IMR-90 (cell line): ENCODE results near the gene KCTD5. TPM values are rescaled to one million over a fixed set of nuclear protein-coding genes. Genes with fewer than 3 reads are reported as not detected.

Source experiments
- ATAC-seq: fragments of 200-7000 bp; cut with Tn5 transposase; 2 replicates; pipeline ENCODE4 v1.9.1; 2020; ENCODE audit warnings: low read depth, mild to moderate bottlenecking, moderate library complexity
- BruUV-seq: library from RNA; stranded (reverse); fragments of 400-500 nt; replicated peaks from 2 replicates; lab custom pipeline; 2021; lab: Mats Ljungman, UMichigan
- CTCF ChIA-PET: fragments of 300-600 bp; formaldehyde crosslinking; extraction: SDS; loops from one replicate; lab custom pipeline; 2021; ENCODE audit warnings: antibody characterized with exemption; lab: Yijun Ruan, JAX
- POLR2A ChIA-PET: fragments of 300-600 bp; sonication (Branson Sonifier 250); formaldehyde crosslinking; loops from one replicate; lab custom pipeline; 2022; ENCODE audit warnings: antibody characterized with exemption; ENCODE audit not compliant: unreplicated experiment; lab: Charles Lee
- DNase-seq: peaks from one replicate; pipeline ENCODE4 v3.0.0; 2013
- H2AFZ ChIP-seq: replicated peaks from 2 replicates; pipeline ENCODE3; 2013; ENCODE audit warnings: low read length, mild to moderate bottlenecking; ENCODE audit not compliant: poor library complexity
- H2AK5ac ChIP-seq: 2 replicates; pipeline ENCODE4 v1.6.1; 2013; ENCODE audit warnings: low read depth, low read length, inconsistent platforms
- H2AK9ac ChIP-seq: replicated peaks from 2 replicates; pipeline ENCODE3; 2013; ENCODE audit warnings: mild to moderate bottlenecking, low read depth, low read length, moderate library complexity; ENCODE audit not compliant: poor library complexity
- H2BK120ac ChIP-seq: 2 replicates; pipeline ENCODE4 v1.6.1; 2013; ENCODE audit warnings: low read depth, low read length, inconsistent platforms
- H2BK15ac ChIP-seq: 3 replicates; pipeline ENCODE4 v1.6.1; 2013; ENCODE audit warnings: low read depth, low read length, inconsistent platforms
- H2BK20ac ChIP-seq: 2 replicates; pipeline ENCODE4 v1.6.1; 2013; ENCODE audit warnings: low read depth, mild to moderate bottlenecking, inconsistent platforms, low read length, moderate library complexity
- H2BK5ac ChIP-seq: 2 replicates; pipeline ENCODE4 v1.6.1; 2013; ENCODE audit warnings: mild to moderate bottlenecking, low read depth, low read length, inconsistent platforms; ENCODE audit not compliant: poor library complexity, severe bottlenecking
- H3K14ac ChIP-seq: replicated peaks from 2 replicates; pipeline ENCODE4 v1.6.1; 2013; ENCODE audit warnings: low read depth, low read length, inconsistent platforms
- H3K18ac ChIP-seq: 2 replicates; pipeline ENCODE4 v1.6.1; 2013; ENCODE audit warnings: low read depth, low read length, control low read depth
- H3K23ac ChIP-seq: 2 replicates; pipeline ENCODE4 v1.6.1; 2013; ENCODE audit warnings: low read depth, low read length, inconsistent platforms
- H3K27ac ChIP-seq: 2 replicates; pipeline ENCODE4 v1.5.1; 2013; ENCODE audit warnings: mild to moderate bottlenecking, control low read depth, low read length; ENCODE audit not compliant: insufficient read depth
- H3K27me3 ChIP-seq: 2 replicates; pipeline ENCODE4 v1.6.1; 2013; ENCODE audit warnings: low read length; ENCODE audit not compliant: control insufficient read depth, insufficient read depth
- H3K36me3 ChIP-seq: 2 replicates; pipeline ENCODE4 v1.6.1; 2013; ENCODE audit warnings: low read length, mixed read lengths; ENCODE audit not compliant: control insufficient read depth, insufficient read depth
- H3K4ac ChIP-seq: 2 replicates; pipeline ENCODE4 v1.6.1; 2013; ENCODE audit warnings: low read depth, low read length, inconsistent platforms
- H3K4me1 ChIP-seq: 2 replicates; pipeline ENCODE4 v1.6.1; 2013; ENCODE audit warnings: low read length, mixed read lengths; ENCODE audit not compliant: control insufficient read depth, insufficient read depth
- H3K4me2 ChIP-seq: 2 replicates; pipeline ENCODE4 v1.6.1; 2013; ENCODE audit warnings: low read depth, mild to moderate bottlenecking, control low read depth, low read length, moderate library complexity
- H3K4me3 ChIP-seq: 2 replicates; pipeline ENCODE4 v1.5.1; 2013; ENCODE audit warnings: low read depth, mild to moderate bottlenecking, control low read depth, low read length, moderate library complexity; ENCODE audit not compliant: insufficient read depth
- H3K56ac ChIP-seq: 2 replicates; pipeline ENCODE4 v1.6.1; 2013; ENCODE audit warnings: low read length, inconsistent platforms; ENCODE audit not compliant: insufficient read depth; ENCODE audit errors: extremely low read depth
- H3K79me1 ChIP-seq, 2 experiments: 2 replicates each; pipeline ENCODE4 v1.6.1; 2013; ENCODE audit warnings: low read length in 2 of 2, inconsistent platforms in 1 of 2, low read depth in 1 of 2
- H3K9ac ChIP-seq: 2 replicates; pipeline ENCODE4 v1.6.1; 2013; ENCODE audit warnings: low read depth, low read length, control low read depth
- H3K9me1 ChIP-seq: 2 replicates; pipeline ENCODE4 v1.6.1; 2013; ENCODE audit warnings: low read length, inconsistent platforms; ENCODE audit not compliant: insufficient read depth
- H3K9me3 ChIP-seq: 2 replicates; pipeline ENCODE4 v1.6.1; 2013; ENCODE audit warnings: low read length; ENCODE audit not compliant: control insufficient read depth, insufficient read depth
- H4K20me1 ChIP-seq: 2 replicates; pipeline ENCODE4 v1.6.1; 2013; ENCODE audit warnings: low read length, inconsistent platforms; ENCODE audit not compliant: insufficient read depth
- H4K5ac ChIP-seq: 2 replicates; pipeline ENCODE4 v1.6.1; 2013; ENCODE audit warnings: mild to moderate bottlenecking, low read depth, low read length, control low read depth
- H4K8ac ChIP-seq, 2 experiments: 2 replicates each; pipeline ENCODE4 v1.6.1; 2013; ENCODE audit warnings: low read depth in 2 of 2, low read length in 2 of 2, control low read depth in 1 of 2, inconsistent platforms in 1 of 2
- H4K91ac ChIP-seq: 2 replicates; pipeline ENCODE4 v1.6.1; 2013; ENCODE audit warnings: low read depth, low read length, inconsistent platforms; ENCODE audit not compliant: insufficient read depth
- FOS ChIP-seq: fragments of 150-350 bp; IDR thresholded peaks from 2 replicates; pipeline ENCODE4 v1.6.1; 2016; ENCODE audit warnings: low read depth, low read length
- SMC3 ChIP-seq: fragments of 150-350 bp; IDR thresholded peaks from 2 replicates; pipeline ENCODE4 v1.6.1; 2016; ENCODE audit warnings: low read depth, mild to moderate bottlenecking, antibody characterized with exemption, low read length, moderate library complexity
- WGBS, 2 experiments: methylation state at CpG; one replicate each; pipeline versions ENCODE4 v1.1.5 to v1.1.7; 2013; ENCODE audit warnings: missing lambda C conversion rate in 2 of 2; ENCODE audit not compliant: insufficient read length in 1 of 2; ENCODE audit errors: extremely low coverage in 2 of 2; 5-methylcytosine and 5-hydroxymethylcytosine counted together
- dilution Hi-C: fragments of 300-500 bp; cut with HindIII; formaldehyde crosslinking; loops from one replicate; pipeline ENCODE4 v1.14.3; 2018; ENCODE audit warnings: low sequenced_read_pairs; ENCODE audit not compliant: unreplicated experiment
- in situ Hi-C: fragments of 300-500 bp; cut with MboI; formaldehyde crosslinking; loops from 3 replicates; pipeline ENCODE4 v1.14.3; 2019; ENCODE audit warnings: low sequenced_read_pairs, inconsistent platforms, mixed read lengths
- intact Hi-C: fragments of 100-400 bp; cut with micrococcal nuclease; formaldehyde crosslinking; loops from 2 replicates; pipeline ENCODE4 v1.10.0; 2022
- polyA plus RNA-seq, 3 experiments: library from polyadenylated mRNA; depleted of rRNA; stranded (reverse); fragments of >200 nt; gene quantifications; 2 replicates each; pipeline ENCODE4 v1.2.3, GENCODE V29; 2012; ENCODE audit warnings: low replicate concordance in 1 of 3
- total RNA-seq: library from RNA; depleted of rRNA; stranded (reverse); fragments of >200 nt; gene quantifications from 2 replicates; pipeline ENCODE4 v1.2.3, GENCODE V29; 2012
- TF ChIP-seq, protein P1 (sequence below): fragments of 150-350 bp; IDR thresholded peaks from 2 replicates; pipeline ENCODE4 v1.6.1; 2016; ENCODE audit warnings: low read depth, mild to moderate bottlenecking, low read length, moderate library complexity, borderline replicate concordance

The KCTD5 gene
- total and polyA plus RNA-seq, 2 of the 4 experiments (the other 2 are of a cell fraction): 17.2 to 56.2 TPM

DNA sequence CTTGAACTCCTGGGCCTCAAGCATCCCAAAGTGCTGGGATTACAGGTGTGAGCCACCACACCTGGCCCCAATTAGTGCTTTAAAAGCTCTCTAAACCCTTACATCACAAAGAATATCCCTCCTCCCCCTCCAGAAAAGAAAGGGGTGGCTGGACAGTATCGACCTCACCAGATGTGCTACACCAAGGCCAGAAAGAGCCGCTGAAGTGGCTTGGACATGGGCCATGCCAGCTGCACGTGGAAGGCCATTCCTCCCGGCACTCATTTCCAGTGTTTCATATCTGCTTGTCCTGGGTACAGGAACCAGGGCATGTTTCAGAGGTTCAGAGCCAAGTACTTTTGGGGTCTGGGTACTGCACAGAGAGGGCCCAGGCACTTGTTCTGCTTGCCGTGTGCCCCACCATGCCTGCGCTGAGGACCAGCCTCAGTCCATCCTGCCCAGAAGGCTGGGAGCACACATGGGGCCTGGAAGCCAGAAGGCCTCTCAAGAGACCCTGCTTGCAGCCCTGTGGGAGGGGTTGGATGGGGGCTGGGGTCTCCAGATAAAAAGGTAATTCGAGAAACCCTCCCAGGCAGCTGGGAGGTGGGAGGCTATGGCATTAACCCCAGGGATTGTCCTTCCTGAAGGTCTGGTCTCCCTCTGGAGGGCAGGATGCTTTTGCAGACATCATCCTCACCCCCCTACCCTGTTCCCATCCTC, 66.6 kb downstream of the KCTD5 start:
- H3K4me3 ChIP-seq: no peak overlapping the region
- no peaks in the 10 kb centered on the region; the same call in 1 of the 2 replicates for H3K9me1 ChIP-seq
- peaks cover 11% of the 10 kb centered on the region for H4K20me1 ChIP-seq
- BruUV-seq: no TSS peak
- H3K14ac ChIP-seq: no peak overlapping the region
- ATAC-seq: no peak
- no peak overlapping the region for H3K4me2 ChIP-seq
- peaks cover 2% of the 10 kb centered on the region; the same call in 1 of the 2 replicates for H3K9me3 ChIP-seq
- H2AK9ac ChIP-seq: peak overlapping the region; percentile 44
- H2AFZ ChIP-seq: peak overlapping the region; percentile 15
- no peak overlapping the region for H2BK20ac ChIP-seq
- dilution Hi-C loops: no loop called here
- H2AK5ac ChIP-seq: no peak overlapping the region
- no peak overlapping the region for H3K27ac ChIP-seq
- H4K91ac ChIP-seq: no peak overlapping the region
- H3K18ac ChIP-seq: no peak overlapping the region
- CTCF ChIA-PET: no interaction called here
- H4K5ac ChIP-seq: no peak overlapping the region
- H3K79me1 ChIP-seq: peaks cover 11 to 18% of the 10 kb centered on the region in 2 experiments
- TF ChIP-seq FOS (no peak), SMC3 (no peak)
- TF ChIP-seq, protein P1, sequence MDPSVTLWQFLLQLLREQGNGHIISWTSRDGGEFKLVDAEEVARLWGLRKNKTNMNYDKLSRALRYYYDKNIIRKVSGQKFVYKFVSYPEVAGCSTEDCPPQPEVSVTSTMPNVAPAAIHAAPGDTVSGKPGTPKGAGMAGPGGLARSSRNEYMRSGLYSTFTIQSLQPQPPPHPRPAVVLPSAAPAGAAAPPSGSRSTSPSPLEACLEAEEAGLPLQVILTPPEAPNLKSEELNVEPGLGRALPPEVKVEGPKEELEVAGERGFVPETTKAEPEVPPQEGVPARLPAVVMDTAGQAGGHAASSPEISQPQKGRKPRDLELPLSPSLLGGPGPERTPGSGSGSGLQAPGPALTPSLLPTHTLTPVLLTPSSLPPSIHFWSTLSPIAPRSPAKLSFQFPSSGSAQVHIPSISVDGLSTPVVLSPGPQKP: no peak
- no peaks in the 10 kb centered on the region; the same call in 1 of the 2 replicates for H3K36me3 ChIP-seq
- peaks cover 7% of the 10 kb centered on the region for H3K4me1 ChIP-seq
- H2BK5ac ChIP-seq: no peak overlapping the region
- no peak for DNase-seq
- no peak overlapping the region for H2BK15ac ChIP-seq
- POLR2A ChIA-PET: no interaction called here
- H3K27me3 ChIP-seq: no peaks in the 10 kb centered on the region; the same call in 1 of the 2 replicates
- H3K9ac ChIP-seq: no peak overlapping the region
- no peak overlapping the region for H3K56ac ChIP-seq
- no peak overlapping the region for H3K23ac ChIP-seq
- 87% methylated on average over 6 of the region's 7 CpGs; no CpG with 5 or more reads in 1 of the 2 experiments for WGBS, 2 experiments
- in situ Hi-C loops: no loop called here
- intact Hi-C loops: no loop called here
- H4K8ac ChIP-seq: no peak overlapping the region
- no peak overlapping the region for H3K4ac ChIP-seq
- no peak overlapping the region for H2BK120ac ChIP-seq
